Caco-2 (cell line): ENCODE measurements around the gene SYT1. TPM values are rescaled to one million over a fixed set of nuclear protein-coding genes. Genes with fewer than 3 reads are reported as not detected.

ENCODE experiments used
- BruUV-seq: library from RNA; stranded (reverse); fragments of 400-500 nt; replicated peaks from 2 replicates; lab custom pipeline; 2021; lab: Mats Ljungman, UMichigan
- CTCF ChIA-PET: fragments of 300-600 bp; sonication (Branson Sonifier 250); formaldehyde crosslinking; loops from one replicate; lab custom pipeline; 2022; ENCODE audit warnings: antibody characterized with exemption; lab: Charles Lee
- POLR2A ChIA-PET: fragments of 300-600 bp; sonication (Branson Sonifier 250); formaldehyde crosslinking; loops from one replicate; lab custom pipeline; 2022; ENCODE audit warnings: antibody characterized with exemption; lab: Charles Lee
- DNase-seq, 2 experiments: peaks; one replicate each; pipeline versions ENCODE4 v3.0.0 to v3.0.0-alpha.2; 2020 to 2022
- H3K27me3 ChIP-seq: replicated peaks from 2 replicates; pipeline ENCODE4 v1.6.0; 2011; ENCODE audit warnings: low read length; ENCODE audit not compliant: control insufficient read depth, insufficient read depth
- H3K36me3 ChIP-seq: 2 replicates; pipeline ENCODE4 v1.5.1; 2011; ENCODE audit warnings: low read length; ENCODE audit not compliant: control insufficient read depth, insufficient read depth
- H3K4me1 ChIP-seq: fragments of 250-450 bp; sonication (Bioruptor Pico); 2 replicates; pipeline ENCODE4 v1.5.1; 2020; ENCODE audit warnings: mild to moderate bottlenecking
- H3K4me3 ChIP-seq: 2 replicates; pipeline ENCODE4 v1.5.1; 2011; ENCODE audit warnings: low read depth, mild to moderate bottlenecking, control low read depth, low read length
- H3K9me3 ChIP-seq: fragments of 250-450 bp; sonication (Bioruptor Pico); 2 replicates; pipeline ENCODE4 v1.5.1; 2020; ENCODE audit warnings: mild to moderate bottlenecking, moderate library complexity
- H3K27ac Mint-ChIP-seq: one replicate; pipeline ENCODE4 v1.8.0; 2022; ENCODE audit warnings: mixed read lengths; ENCODE audit not compliant: unreplicated experiment
- H3K27me3 Mint-ChIP-seq: one replicate; pipeline ENCODE4 v1.8.0; 2022; ENCODE audit warnings: mixed read lengths; ENCODE audit not compliant: insufficient read depth, unreplicated experiment
- H3K36me3 Mint-ChIP-seq: one replicate; pipeline ENCODE4 v1.8.0; 2022; ENCODE audit warnings: mild to moderate bottlenecking, mixed read lengths; ENCODE audit not compliant: insufficient read depth, unreplicated experiment
- H3K4me1 Mint-ChIP-seq: one replicate; pipeline ENCODE4 v1.8.0; 2022; ENCODE audit warnings: low read depth, mixed read lengths; ENCODE audit not compliant: unreplicated experiment
- H3K4me3 Mint-ChIP-seq: one replicate; pipeline ENCODE4 v1.8.0; 2022; ENCODE audit warnings: mild to moderate bottlenecking, moderate library complexity, mixed read lengths; ENCODE audit not compliant: unreplicated experiment
- H3K9me3 Mint-ChIP-seq: one replicate; pipeline ENCODE4 v1.8.0; 2022; ENCODE audit warnings: mixed read lengths; ENCODE audit not compliant: unreplicated experiment
- intact Hi-C: fragments of 100-400 bp; cut with micrococcal nuclease; formaldehyde crosslinking; loops from one replicate; pipeline ENCODE4 v1.10.0; 2022; ENCODE audit not compliant: unreplicated experiment
- total RNA-seq: library from RNA; stranded (reverse); gene quantifications from 2 replicates; pipeline ENCODE4 v1.2.3, GENCODE V29; 2022
- TF ChIP-seq, protein P1 (sequence below), 2 experiments: fragments of 200-600 bp in 1 of 2; IDR thresholded peaks; 1 replicate in 1 of 2; 2 replicates in 1 of 2; pipeline versions ENCODE4 v1.5.1 to v1.8.0; 2011 to 2022; ENCODE audit warnings: antibody characterized with exemption in 1 of 2, control low read depth in 1 of 2, inconsistent platforms in 1 of 2, low read depth in 1 of 2, low read length in 1 of 2, mild to moderate bottlenecking in 1 of 2, moderate library complexity in 1 of 2; ENCODE audit not compliant: insufficient read depth in 1 of 2, severe bottlenecking in 1 of 2, unreplicated experiment in 1 of 2

Gene SYT1
- total RNA-seq, 1 experiment from 2014 or later: 0.39 TPM

DNA sequence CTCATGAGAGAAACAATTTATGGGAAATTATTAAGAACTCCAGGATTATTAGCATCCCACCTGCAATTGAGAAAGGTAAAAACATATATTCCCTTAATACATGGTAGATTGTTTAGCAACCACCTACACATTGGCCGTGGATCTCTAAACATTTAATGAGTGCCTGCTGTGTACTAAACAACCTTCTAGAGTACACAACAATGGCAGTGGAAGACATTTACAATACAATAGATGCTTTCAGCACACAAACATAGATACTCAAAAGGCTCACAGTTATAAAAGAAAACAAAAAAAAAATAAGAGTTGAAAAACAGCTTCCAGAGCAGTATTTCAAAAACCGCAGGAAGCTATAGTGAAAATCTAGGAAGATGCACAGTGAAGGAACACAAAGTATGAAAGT, 382.9 kb downstream of the SYT1 start:
- ChIA-PET CTCF (no interaction called here), POLR2A (no interaction called here)
- TF ChIP-seq, protein P1, sequence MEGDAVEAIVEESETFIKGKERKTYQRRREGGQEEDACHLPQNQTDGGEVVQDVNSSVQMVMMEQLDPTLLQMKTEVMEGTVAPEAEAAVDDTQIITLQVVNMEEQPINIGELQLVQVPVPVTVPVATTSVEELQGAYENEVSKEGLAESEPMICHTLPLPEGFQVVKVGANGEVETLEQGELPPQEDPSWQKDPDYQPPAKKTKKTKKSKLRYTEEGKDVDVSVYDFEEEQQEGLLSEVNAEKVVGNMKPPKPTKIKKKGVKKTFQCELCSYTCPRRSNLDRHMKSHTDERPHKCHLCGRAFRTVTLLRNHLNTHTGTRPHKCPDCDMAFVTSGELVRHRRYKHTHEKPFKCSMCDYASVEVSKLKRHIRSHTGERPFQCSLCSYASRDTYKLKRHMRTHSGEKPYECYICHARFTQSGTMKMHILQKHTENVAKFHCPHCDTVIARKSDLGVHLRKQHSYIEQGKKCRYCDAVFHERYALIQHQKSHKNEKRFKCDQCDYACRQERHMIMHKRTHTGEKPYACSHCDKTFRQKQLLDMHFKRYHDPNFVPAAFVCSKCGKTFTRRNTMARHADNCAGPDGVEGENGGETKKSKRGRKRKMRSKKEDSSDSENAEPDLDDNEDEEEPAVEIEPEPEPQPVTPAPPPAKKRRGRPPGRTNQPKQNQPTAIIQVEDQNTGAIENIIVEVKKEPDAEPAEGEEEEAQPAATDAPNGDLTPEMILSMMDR (IDR thresholded peaks at IDR 0.05; ENCODE audit: insufficient read depth in 1 of 2, low read depth in 1 of 2, low read length in 1 of 2, severe bottlenecking in 1 of 2, unreplicated experiment in 1 of 2): no peak
- DNase-seq: no peak
- no TSS peak for BruUV-seq
- no peaks in the 10 kb centered on the region for H3K9me3 ChIP-seq
- intact Hi-C loops: no loop called here
- Mint-ChIP-seq H3K9me3 (no peaks in the 10 kb centered on the region), H3K27me3 (peaks cover 2% of the 10 kb centered on the region), H3K36me3 (no peaks in the 10 kb centered on the region), H3K27ac (no peak overlapping the region), H3K4me3 (no peak overlapping the region), H3K4me1 (no peaks in the 10 kb centered on the region)
- no peaks in the 10 kb centered on the region for H3K36me3 ChIP-seq
- H3K27me3 ChIP-seq: no peaks in the 10 kb centered on the region
- no peak overlapping the region for H3K4me3 ChIP-seq
- H3K4me1 ChIP-seq: no peaks in the 10 kb centered on the region

GRCh38 chr12:79250186-79250585, 385.6 kb downstream of the SYT1 start:
- Mint-ChIP-seq H3K36me3 (no peaks in the 10 kb centered on the region), H3K4me1 (no peaks in the 10 kb centered on the region), H3K4me3 (no peak overlapping the region), H3K27me3 (peaks cover 7% of the 10 kb centered on the region), H3K9me3 (no peaks in the 10 kb centered on the region), H3K27ac (no peak overlapping the region)
- Histone ChIP-seq H3K36me3 (no peaks in the 10 kb centered on the region), H3K4me3 (no peak overlapping the region), H3K9me3 (no peaks in the 10 kb centered on the region), H3K4me1 (no peaks in the 10 kb centered on the region), H3K27me3 (no peaks in the 10 kb centered on the region)
- intact Hi-C loops: no loop called here
- no peak for DNase-seq
- TF ChIP-seq, protein P1 (IDR thresholded peaks at IDR 0.05; ENCODE audit: insufficient read depth in 1 of 2, low read depth in 1 of 2, low read length in 1 of 2, severe bottlenecking in 1 of 2, unreplicated experiment in 1 of 2): no peak
- ChIA-PET CTCF (no interaction called here), POLR2A (no interaction called here)
- BruUV-seq: no TSS peak

GRCh38 chr12:79250960-79251755, 386.6 kb downstream of the SYT1 start:
- Mint-ChIP-seq H3K4me3 (no peak overlapping the region), H3K9me3 (no peaks in the 10 kb centered on the region), H3K27ac (no peak overlapping the region), H3K27me3 (peaks cover 7% of the 10 kb centered on the region), H3K36me3 (no peaks in the 10 kb centered on the region), H3K4me1 (no peaks in the 10 kb centered on the region)
- H3K9me3 ChIP-seq: no peaks in the 10 kb centered on the region
- no peak for DNase-seq
- CTCF ChIA-PET: no interaction called here
- TF ChIP-seq, protein P1 (IDR thresholded peaks at IDR 0.05; ENCODE audit: insufficient read depth in 1 of 2, low read depth in 1 of 2, low read length in 1 of 2, severe bottlenecking in 1 of 2, unreplicated experiment in 1 of 2): no peak
- intact Hi-C loops: no loop called here
- H3K27me3 ChIP-seq: no peaks in the 10 kb centered on the region
- POLR2A ChIA-PET: no interaction called here
- no peaks in the 10 kb centered on the region for H3K36me3 ChIP-seq
- BruUV-seq: no TSS peak
- no peaks in the 10 kb centered on the region for H3K4me1 ChIP-seq
- no peak overlapping the region for H3K4me3 ChIP-seq
